IMR-90 (cell line): ENCODE data around the gene TMED8. TPM values are rescaled to one million over a fixed set of nuclear protein-coding genes. Genes with fewer than 3 reads are reported as not detected.

Experiments
- ATAC-seq: fragments of 200-7000 bp; cut with Tn5 transposase; 2 replicates; pipeline ENCODE4 v1.9.1; 2020; ENCODE audit warnings: low read depth, mild to moderate bottlenecking, moderate library complexity
- BruUV-seq: library from RNA; stranded (reverse); fragments of 400-500 nt; replicated peaks from 2 replicates; lab custom pipeline; 2021; lab: Mats Ljungman, UMichigan
- CTCF ChIA-PET: fragments of 300-600 bp; formaldehyde crosslinking; extraction: SDS; loops from one replicate; lab custom pipeline; 2021; ENCODE audit warnings: antibody characterized with exemption; lab: Yijun Ruan, JAX
- POLR2A ChIA-PET: fragments of 300-600 bp; sonication (Branson Sonifier 250); formaldehyde crosslinking; loops from one replicate; lab custom pipeline; 2022; ENCODE audit warnings: antibody characterized with exemption; ENCODE audit not compliant: unreplicated experiment; lab: Charles Lee
- DNase-seq: peaks from one replicate; pipeline ENCODE4 v3.0.0; 2013
- H2AFZ ChIP-seq: replicated peaks from 2 replicates; pipeline ENCODE3; 2013; ENCODE audit warnings: low read length, mild to moderate bottlenecking; ENCODE audit not compliant: poor library complexity
- H2AK5ac ChIP-seq: 2 replicates; pipeline ENCODE4 v1.6.1; 2013; ENCODE audit warnings: low read depth, low read length, inconsistent platforms
- H2AK9ac ChIP-seq: replicated peaks from 2 replicates; pipeline ENCODE3; 2013; ENCODE audit warnings: mild to moderate bottlenecking, low read depth, low read length, moderate library complexity; ENCODE audit not compliant: poor library complexity
- H2BK120ac ChIP-seq: 2 replicates; pipeline ENCODE4 v1.6.1; 2013; ENCODE audit warnings: low read depth, low read length, inconsistent platforms
- H2BK15ac ChIP-seq: 3 replicates; pipeline ENCODE4 v1.6.1; 2013; ENCODE audit warnings: low read depth, low read length, inconsistent platforms
- H2BK20ac ChIP-seq: 2 replicates; pipeline ENCODE4 v1.6.1; 2013; ENCODE audit warnings: low read depth, mild to moderate bottlenecking, inconsistent platforms, low read length, moderate library complexity
- H2BK5ac ChIP-seq: 2 replicates; pipeline ENCODE4 v1.6.1; 2013; ENCODE audit warnings: mild to moderate bottlenecking, low read depth, low read length, inconsistent platforms; ENCODE audit not compliant: poor library complexity, severe bottlenecking
- H3K14ac ChIP-seq: replicated peaks from 2 replicates; pipeline ENCODE4 v1.6.1; 2013; ENCODE audit warnings: low read depth, low read length, inconsistent platforms
- H3K18ac ChIP-seq: 2 replicates; pipeline ENCODE4 v1.6.1; 2013; ENCODE audit warnings: low read depth, low read length, control low read depth
- H3K23ac ChIP-seq: 2 replicates; pipeline ENCODE4 v1.6.1; 2013; ENCODE audit warnings: low read depth, low read length, inconsistent platforms
- H3K27ac ChIP-seq: 2 replicates; pipeline ENCODE4 v1.5.1; 2013; ENCODE audit warnings: mild to moderate bottlenecking, control low read depth, low read length; ENCODE audit not compliant: insufficient read depth
- H3K27me3 ChIP-seq: 2 replicates; pipeline ENCODE4 v1.6.1; 2013; ENCODE audit warnings: low read length; ENCODE audit not compliant: control insufficient read depth, insufficient read depth
- H3K36me3 ChIP-seq: 2 replicates; pipeline ENCODE4 v1.6.1; 2013; ENCODE audit warnings: low read length, mixed read lengths; ENCODE audit not compliant: control insufficient read depth, insufficient read depth
- H3K4ac ChIP-seq: 2 replicates; pipeline ENCODE4 v1.6.1; 2013; ENCODE audit warnings: low read depth, low read length, inconsistent platforms
- H3K4me1 ChIP-seq: 2 replicates; pipeline ENCODE4 v1.6.1; 2013; ENCODE audit warnings: low read length, mixed read lengths; ENCODE audit not compliant: control insufficient read depth, insufficient read depth
- H3K4me2 ChIP-seq: 2 replicates; pipeline ENCODE4 v1.6.1; 2013; ENCODE audit warnings: low read depth, mild to moderate bottlenecking, control low read depth, low read length, moderate library complexity
- H3K4me3 ChIP-seq: 2 replicates; pipeline ENCODE4 v1.5.1; 2013; ENCODE audit warnings: low read depth, mild to moderate bottlenecking, control low read depth, low read length, moderate library complexity; ENCODE audit not compliant: insufficient read depth
- H3K56ac ChIP-seq: 2 replicates; pipeline ENCODE4 v1.6.1; 2013; ENCODE audit warnings: low read length, inconsistent platforms; ENCODE audit not compliant: insufficient read depth; ENCODE audit errors: extremely low read depth
- H3K79me1 ChIP-seq, 2 experiments: 2 replicates each; pipeline ENCODE4 v1.6.1; 2013; ENCODE audit warnings: low read length in 2 of 2, inconsistent platforms in 1 of 2, low read depth in 1 of 2
- H3K9ac ChIP-seq: 2 replicates; pipeline ENCODE4 v1.6.1; 2013; ENCODE audit warnings: low read depth, low read length, control low read depth
- H3K9me1 ChIP-seq: 2 replicates; pipeline ENCODE4 v1.6.1; 2013; ENCODE audit warnings: low read length, inconsistent platforms; ENCODE audit not compliant: insufficient read depth
- H3K9me3 ChIP-seq: 2 replicates; pipeline ENCODE4 v1.6.1; 2013; ENCODE audit warnings: low read length; ENCODE audit not compliant: control insufficient read depth, insufficient read depth
- H4K20me1 ChIP-seq: 2 replicates; pipeline ENCODE4 v1.6.1; 2013; ENCODE audit warnings: low read length, inconsistent platforms; ENCODE audit not compliant: insufficient read depth
- H4K5ac ChIP-seq: 2 replicates; pipeline ENCODE4 v1.6.1; 2013; ENCODE audit warnings: mild to moderate bottlenecking, low read depth, low read length, control low read depth
- H4K8ac ChIP-seq, 2 experiments: 2 replicates each; pipeline ENCODE4 v1.6.1; 2013; ENCODE audit warnings: low read depth in 2 of 2, low read length in 2 of 2, control low read depth in 1 of 2, inconsistent platforms in 1 of 2
- H4K91ac ChIP-seq: 2 replicates; pipeline ENCODE4 v1.6.1; 2013; ENCODE audit warnings: low read depth, low read length, inconsistent platforms; ENCODE audit not compliant: insufficient read depth
- BHLHE40 ChIP-seq: fragments of 150-350 bp; IDR thresholded peaks from 2 replicates; pipeline ENCODE4 v1.6.1; 2016; ENCODE audit warnings: mild to moderate bottlenecking, low read depth, low read length
- CEBPB ChIP-seq: IDR thresholded peaks from 2 replicates; pipeline ENCODE4 v1.6.1; 2012; ENCODE audit warnings: low read depth, low read length, improper control_type of control experiment
- CHD1 ChIP-seq: IDR thresholded peaks from 2 replicates; pipeline ENCODE4 v1.6.1; 2012; ENCODE audit warnings: low read depth, low read length, improper control_type of control experiment
- FOS ChIP-seq: fragments of 150-350 bp; IDR thresholded peaks from 2 replicates; pipeline ENCODE4 v1.6.1; 2016; ENCODE audit warnings: low read depth, low read length
- MAZ ChIP-seq: IDR thresholded peaks from 2 replicates; pipeline ENCODE4 v1.6.1; 2012; ENCODE audit warnings: low read depth, mild to moderate bottlenecking, low read length, improper control_type of control experiment, moderate library complexity, borderline replicate concordance
- MXI1 ChIP-seq: IDR thresholded peaks from 2 replicates; pipeline ENCODE4 v1.6.1; 2012; ENCODE audit warnings: low read depth, mild to moderate bottlenecking, low read length, moderate library complexity, borderline replicate concordance
- NFE2L2 ChIP-seq: fragments of 150-350 bp; IDR thresholded peaks from 2 replicates; pipeline ENCODE4 v1.6.1; 2016; ENCODE audit warnings: low read depth, mild to moderate bottlenecking, low read length
- POLR2A ChIP-seq: IDR thresholded peaks from 2 replicates; pipeline ENCODE4 v1.6.1; 2012; ENCODE audit warnings: mild to moderate bottlenecking, low read depth, low read length
- RAD21 ChIP-seq: IDR thresholded peaks from 2 replicates; pipeline ENCODE4 v1.6.1; 2012; ENCODE audit warnings: low read length, improper control_type of control experiment
- RCOR1 ChIP-seq: IDR thresholded peaks from 2 replicates; pipeline ENCODE4 v1.6.1; 2012; ENCODE audit warnings: mild to moderate bottlenecking, low read length, improper control_type of control experiment; ENCODE audit not compliant: insufficient replicate concordance
- RFX5 ChIP-seq: IDR thresholded peaks from 2 replicates; pipeline ENCODE4 v1.8.0; 2012; ENCODE audit warnings: low read depth, mild to moderate bottlenecking, low read length, moderate library complexity
- SMC3 ChIP-seq: fragments of 150-350 bp; IDR thresholded peaks from 2 replicates; pipeline ENCODE4 v1.6.1; 2016; ENCODE audit warnings: low read depth, mild to moderate bottlenecking, antibody characterized with exemption, low read length, moderate library complexity
- WGBS, 2 experiments: methylation state at CpG; one replicate each; pipeline versions ENCODE4 v1.1.5 to v1.1.7; 2013; ENCODE audit warnings: missing lambda C conversion rate in 2 of 2; ENCODE audit not compliant: insufficient read length in 1 of 2; ENCODE audit errors: extremely low coverage in 2 of 2; 5-methylcytosine and 5-hydroxymethylcytosine counted together
- dilution Hi-C: fragments of 300-500 bp; cut with HindIII; formaldehyde crosslinking; loops from one replicate; pipeline ENCODE4 v1.14.3; 2018; ENCODE audit warnings: low sequenced_read_pairs; ENCODE audit not compliant: unreplicated experiment
- in situ Hi-C: fragments of 300-500 bp; cut with MboI; formaldehyde crosslinking; loops from 3 replicates; pipeline ENCODE4 v1.14.3; 2019; ENCODE audit warnings: low sequenced_read_pairs, inconsistent platforms, mixed read lengths
- intact Hi-C: fragments of 100-400 bp; cut with micrococcal nuclease; formaldehyde crosslinking; loops from 2 replicates; pipeline ENCODE4 v1.10.0; 2022
- polyA plus RNA-seq, 3 experiments: library from polyadenylated mRNA; depleted of rRNA; stranded (reverse); fragments of >200 nt; gene quantifications; 2 replicates each; pipeline ENCODE4 v1.2.3, GENCODE V29; 2012; ENCODE audit warnings: low replicate concordance in 1 of 3
- total RNA-seq: library from RNA; depleted of rRNA; stranded (reverse); fragments of >200 nt; gene quantifications from 2 replicates; pipeline ENCODE4 v1.2.3, GENCODE V29; 2012
- TF ChIP-seq, protein P1 (sequence below): fragments of 150-350 bp; IDR thresholded peaks from 2 replicates; pipeline ENCODE4 v1.6.1; 2016; ENCODE audit warnings: low read depth, mild to moderate bottlenecking, low read length, moderate library complexity, borderline replicate concordance
- TF ChIP-seq, protein P2 (sequence below): fragments of 150-350 bp; IDR thresholded peaks from 2 replicates; pipeline ENCODE4 v1.6.1; 2017; ENCODE audit warnings: mild to moderate bottlenecking, antibody characterized with exemption, low read length, low read depth
- TF ChIP-seq, protein P3 (sequence below): conservative IDR thresholded peaks from 2 replicates; pipeline ENCODE4 v1.5.1; 2012; ENCODE audit warnings: mild to moderate bottlenecking, low read depth, low read length, improper control_type of control experiment

TMED8 gene
- total and polyA plus RNA-seq, 2 of the 4 experiments (the other 2 are of a cell fraction): 2.2 to 5.0 TPM

DNA sequence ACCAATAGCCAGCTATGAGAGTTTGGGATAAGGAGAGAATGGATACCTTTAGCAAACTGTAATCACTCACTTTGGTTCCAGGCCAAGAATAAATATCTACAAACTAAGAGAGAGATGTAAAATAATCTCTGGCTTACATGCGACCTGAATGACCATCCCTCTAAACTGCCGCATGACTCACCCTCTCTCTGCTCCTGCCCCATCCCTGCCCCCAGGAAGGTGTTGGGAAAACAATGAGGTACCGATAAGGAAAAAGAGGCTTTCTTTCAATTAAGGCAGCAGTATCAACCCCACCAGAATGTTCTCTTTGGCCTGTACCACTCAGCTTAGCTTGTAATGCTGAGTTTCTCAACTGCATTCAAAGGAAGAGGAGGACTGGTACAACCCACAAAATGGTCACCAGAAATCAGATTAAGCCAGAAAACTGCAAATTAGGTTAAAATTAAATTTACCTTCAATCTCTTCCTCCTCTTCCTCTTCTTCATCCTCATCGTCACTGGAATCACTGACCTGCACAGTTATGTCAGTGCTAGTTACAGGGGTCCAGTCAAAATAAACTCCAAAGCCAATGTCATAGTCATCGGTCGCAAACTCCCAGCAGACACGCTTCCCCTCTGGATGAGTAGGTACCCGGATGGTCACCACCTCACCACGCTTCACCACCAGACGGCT lies 34.0 kb downstream of the TMED8 start:
- BruUV-seq: no TSS peak
- H3K4me3 ChIP-seq: no peak overlapping the region
- no peak overlapping the region for H2BK15ac ChIP-seq
- H3K18ac ChIP-seq: no peak overlapping the region
- peaks cover 4% of the 10 kb centered on the region; the same call in 1 of the 2 replicates for H3K4me1 ChIP-seq
- ChIA-PET CTCF (interaction anchor here (0.5 kb wide), 1 partner anchor 380 kb away, joined by 4 read pairs; no protein-coding TSS in a partner anchor), POLR2A (interaction anchor here (1.3 kb wide), 1 partner anchor 22 kb away, joined by 3 read pairs; the partner anchor contains the start of genes GSTZ1 and POMT2)
- no peak overlapping the region for H2BK120ac ChIP-seq
- DNase-seq (peak; percentile 46), ATAC-seq (no peak)
- H2AFZ ChIP-seq: no peak overlapping the region
- H3K9ac ChIP-seq: no peak overlapping the region
- H3K56ac ChIP-seq: no peak overlapping the region
- H2BK5ac ChIP-seq: no peak overlapping the region
- no peak overlapping the region for H3K4ac ChIP-seq
- no peaks in the 10 kb centered on the region for H4K20me1 ChIP-seq
- in situ Hi-C loops (no loop called here), intact Hi-C loops (no loop called here), dilution Hi-C loops (no loop called here)
- H3K79me1 ChIP-seq: no peaks in the 10 kb centered on the region
- H4K5ac ChIP-seq: no peak overlapping the region
- peaks cover 10% of the 10 kb centered on the region for H3K36me3 ChIP-seq
- WGBS, 2 experiments: 89 to 100% methylated on average over 1 of the region's 10 CpGs
- no peak overlapping the region for H3K23ac ChIP-seq
- H3K4me2 ChIP-seq: no peak overlapping the region
- H2AK9ac ChIP-seq: peak overlapping the region; percentile 35
- H2BK20ac ChIP-seq: no peak overlapping the region
- no peaks in the 10 kb centered on the region for H3K27me3 ChIP-seq
- no peak overlapping the region for H4K8ac ChIP-seq
- H2AK5ac ChIP-seq: no peak overlapping the region
- H3K14ac ChIP-seq: no peak overlapping the region
- no peak overlapping the region for H4K91ac ChIP-seq
- H3K9me3 ChIP-seq: no peaks in the 10 kb centered on the region
- no peak overlapping the region for H3K27ac ChIP-seq
- H3K9me1 ChIP-seq: 0 out of 2 replicates have a peak, but pooled peaks cover 4% of the 10 kb centered on the region
- no peak for TF ChIP-seq SMC3
- TF ChIP-seq, protein P1, sequence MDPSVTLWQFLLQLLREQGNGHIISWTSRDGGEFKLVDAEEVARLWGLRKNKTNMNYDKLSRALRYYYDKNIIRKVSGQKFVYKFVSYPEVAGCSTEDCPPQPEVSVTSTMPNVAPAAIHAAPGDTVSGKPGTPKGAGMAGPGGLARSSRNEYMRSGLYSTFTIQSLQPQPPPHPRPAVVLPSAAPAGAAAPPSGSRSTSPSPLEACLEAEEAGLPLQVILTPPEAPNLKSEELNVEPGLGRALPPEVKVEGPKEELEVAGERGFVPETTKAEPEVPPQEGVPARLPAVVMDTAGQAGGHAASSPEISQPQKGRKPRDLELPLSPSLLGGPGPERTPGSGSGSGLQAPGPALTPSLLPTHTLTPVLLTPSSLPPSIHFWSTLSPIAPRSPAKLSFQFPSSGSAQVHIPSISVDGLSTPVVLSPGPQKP: no peak
- TF ChIP-seq, protein P2, sequence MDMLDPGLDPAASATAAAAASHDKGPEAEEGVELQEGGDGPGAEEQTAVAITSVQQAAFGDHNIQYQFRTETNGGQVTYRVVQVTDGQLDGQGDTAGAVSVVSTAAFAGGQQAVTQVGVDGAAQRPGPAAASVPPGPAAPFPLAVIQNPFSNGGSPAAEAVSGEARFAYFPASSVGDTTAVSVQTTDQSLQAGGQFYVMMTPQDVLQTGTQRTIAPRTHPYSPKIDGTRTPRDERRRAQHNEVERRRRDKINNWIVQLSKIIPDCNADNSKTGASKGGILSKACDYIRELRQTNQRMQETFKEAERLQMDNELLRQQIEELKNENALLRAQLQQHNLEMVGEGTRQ: no peak
- no peak for TF ChIP-seq RFX5
- TF ChIP-seq MAZ: no peak; the same call in 1 of the 2 replicates
- TF ChIP-seq POLR2A: no peak
- no peak for TF ChIP-seq CHD1
- TF ChIP-seq BHLHE40: no peak
- no peak for TF ChIP-seq MXI1
- TF ChIP-seq CEBPB: no peak
- no peak for TF ChIP-seq RAD21
- TF ChIP-seq, protein P3, sequence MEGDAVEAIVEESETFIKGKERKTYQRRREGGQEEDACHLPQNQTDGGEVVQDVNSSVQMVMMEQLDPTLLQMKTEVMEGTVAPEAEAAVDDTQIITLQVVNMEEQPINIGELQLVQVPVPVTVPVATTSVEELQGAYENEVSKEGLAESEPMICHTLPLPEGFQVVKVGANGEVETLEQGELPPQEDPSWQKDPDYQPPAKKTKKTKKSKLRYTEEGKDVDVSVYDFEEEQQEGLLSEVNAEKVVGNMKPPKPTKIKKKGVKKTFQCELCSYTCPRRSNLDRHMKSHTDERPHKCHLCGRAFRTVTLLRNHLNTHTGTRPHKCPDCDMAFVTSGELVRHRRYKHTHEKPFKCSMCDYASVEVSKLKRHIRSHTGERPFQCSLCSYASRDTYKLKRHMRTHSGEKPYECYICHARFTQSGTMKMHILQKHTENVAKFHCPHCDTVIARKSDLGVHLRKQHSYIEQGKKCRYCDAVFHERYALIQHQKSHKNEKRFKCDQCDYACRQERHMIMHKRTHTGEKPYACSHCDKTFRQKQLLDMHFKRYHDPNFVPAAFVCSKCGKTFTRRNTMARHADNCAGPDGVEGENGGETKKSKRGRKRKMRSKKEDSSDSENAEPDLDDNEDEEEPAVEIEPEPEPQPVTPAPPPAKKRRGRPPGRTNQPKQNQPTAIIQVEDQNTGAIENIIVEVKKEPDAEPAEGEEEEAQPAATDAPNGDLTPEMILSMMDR: no peak
- TF ChIP-seq NFE2L2: no peak
- no peak; the same call in 1 of the 2 replicates for TF ChIP-seq FOS
- no peak for TF ChIP-seq RCOR1
